Measurements from ENCODE around the gene TNIP1.

Gene TNIP1

GRCh38 chr5:150992705-150993104 lies 88.1 kb downstream of the TNIP1 start:
- DNase-seq: no peak

- peak; percentile 15 for DNase-seq
Observed at GRCh38 chr5:150989695-150990094, 91.1 kb downstream of the TNIP1 start.

GRCh38 chr5:150987746-150988145 lies 93.1 kb downstream of the TNIP1 start:
- no peak for DNase-seq
